GM21367 (cell line): ENCODE data around the gene RPS8.
"Not testable (repeated sequence)": the region's sequence is repeated elsewhere in the genome, so short reads cannot be mapped to it uniquely, and the experiment has no call there.

Source experiments
- ATAC-seq: cut with Tn5 transposase; IDR thresholded peaks from one replicate; pipeline ENCODE4 v1.9.1; 2021; ENCODE audit not compliant: unreplicated experiment

The RPS8 gene

DNA sequence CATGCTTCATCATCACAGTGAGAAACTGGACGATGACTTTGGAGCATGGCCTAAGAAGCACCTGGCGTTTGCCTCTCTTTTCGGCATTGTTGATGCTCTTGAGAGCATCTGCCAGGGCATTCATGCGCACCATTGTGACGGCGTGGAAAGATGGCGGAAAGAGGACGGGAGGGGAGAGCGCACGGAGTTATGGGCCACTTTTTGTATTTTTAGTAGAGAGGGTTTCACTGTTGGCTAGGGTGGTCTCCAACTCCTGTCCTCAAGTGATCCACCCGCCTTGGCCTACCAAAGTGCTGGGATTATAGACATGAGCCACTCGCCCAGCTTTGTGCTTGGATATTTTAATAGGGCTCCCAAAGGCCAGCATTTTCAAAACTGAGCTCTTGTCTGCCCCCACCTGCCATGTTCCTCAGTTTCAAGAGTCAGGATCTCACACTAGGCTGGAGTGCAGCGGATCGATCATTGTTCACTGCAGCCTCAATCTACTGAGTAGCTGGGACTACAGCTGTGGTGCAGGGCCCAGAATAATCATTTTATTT, 5.3 kb downstream of the RPS8 start:
- ATAC-seq = no peak

DNA sequence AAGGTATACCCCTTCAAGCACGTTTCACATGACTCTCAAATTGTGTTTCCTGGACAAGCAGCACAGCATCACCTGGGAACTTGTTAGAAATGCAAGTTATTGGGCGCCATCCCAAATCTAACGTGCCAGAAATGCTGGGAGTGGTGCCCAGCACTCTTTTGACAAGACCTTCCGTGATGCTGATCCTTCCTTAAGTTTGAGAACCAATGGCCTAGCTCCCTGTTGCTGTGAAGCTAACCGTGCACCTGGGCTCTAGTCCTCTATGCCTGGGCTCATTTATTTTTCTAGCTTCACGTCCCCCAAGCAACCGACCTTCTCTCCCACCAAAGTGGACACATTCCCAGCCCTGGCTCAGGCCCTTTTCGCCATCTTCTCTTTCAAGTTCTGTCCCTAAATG, 8.4 kb downstream of the RPS8 start:
- ATAC-seq = no peak

DNA sequence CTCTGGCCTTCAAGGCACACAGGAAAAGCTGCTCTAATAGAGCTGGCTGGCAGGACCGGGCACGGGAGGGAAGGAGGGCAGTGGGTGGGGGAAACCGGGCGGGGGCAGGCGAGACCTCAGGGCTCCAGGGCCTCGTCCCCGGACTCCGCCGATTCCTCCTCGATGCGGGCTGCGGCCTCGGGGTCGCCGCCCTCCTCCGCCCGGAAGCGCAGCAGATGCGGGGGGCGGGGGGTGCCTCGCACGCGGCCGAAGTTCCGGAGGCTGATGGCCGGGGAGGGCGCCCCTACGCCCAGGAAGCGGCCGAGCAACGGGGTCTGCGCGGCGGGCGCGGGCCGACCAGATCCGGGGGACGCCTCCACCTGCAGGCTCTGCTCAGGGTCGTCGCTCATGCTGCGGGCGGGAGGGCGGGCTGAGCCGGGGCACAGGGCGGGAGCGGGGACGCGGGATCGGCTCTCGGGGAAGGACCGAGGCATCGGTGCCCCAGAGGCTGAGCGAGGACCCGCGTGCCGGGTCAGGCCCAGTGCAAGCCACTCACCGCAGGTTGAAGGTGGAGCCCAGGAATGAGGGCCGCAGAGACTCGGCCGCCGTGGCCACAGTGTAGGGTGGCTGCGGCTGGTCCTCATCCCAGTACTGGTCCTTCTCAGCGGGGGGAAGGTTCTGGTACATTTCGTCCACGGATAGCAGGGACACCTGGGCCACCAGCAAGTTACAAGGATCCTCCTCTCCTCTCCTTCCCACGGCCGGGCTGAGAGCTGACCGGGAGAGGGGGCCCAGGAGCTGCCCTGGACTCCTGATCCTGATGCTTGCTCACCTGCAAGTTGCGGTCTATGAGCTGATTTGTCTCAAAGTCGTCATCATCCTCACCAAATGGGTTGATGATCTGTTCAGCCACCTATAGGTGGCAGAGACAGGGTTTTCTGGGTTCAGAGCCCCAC, 9.0 kb downstream of the RPS8 start:
- ATAC-seq = no peak

GRCh38 chr1:44785029-44785380, 9.7 kb downstream of the RPS8 start:
- ATAC-seq = no peak

GRCh38 chr1:44785501-44786137, 10.3 kb downstream of the RPS8 start:
- no peak for ATAC-seq

DNA sequence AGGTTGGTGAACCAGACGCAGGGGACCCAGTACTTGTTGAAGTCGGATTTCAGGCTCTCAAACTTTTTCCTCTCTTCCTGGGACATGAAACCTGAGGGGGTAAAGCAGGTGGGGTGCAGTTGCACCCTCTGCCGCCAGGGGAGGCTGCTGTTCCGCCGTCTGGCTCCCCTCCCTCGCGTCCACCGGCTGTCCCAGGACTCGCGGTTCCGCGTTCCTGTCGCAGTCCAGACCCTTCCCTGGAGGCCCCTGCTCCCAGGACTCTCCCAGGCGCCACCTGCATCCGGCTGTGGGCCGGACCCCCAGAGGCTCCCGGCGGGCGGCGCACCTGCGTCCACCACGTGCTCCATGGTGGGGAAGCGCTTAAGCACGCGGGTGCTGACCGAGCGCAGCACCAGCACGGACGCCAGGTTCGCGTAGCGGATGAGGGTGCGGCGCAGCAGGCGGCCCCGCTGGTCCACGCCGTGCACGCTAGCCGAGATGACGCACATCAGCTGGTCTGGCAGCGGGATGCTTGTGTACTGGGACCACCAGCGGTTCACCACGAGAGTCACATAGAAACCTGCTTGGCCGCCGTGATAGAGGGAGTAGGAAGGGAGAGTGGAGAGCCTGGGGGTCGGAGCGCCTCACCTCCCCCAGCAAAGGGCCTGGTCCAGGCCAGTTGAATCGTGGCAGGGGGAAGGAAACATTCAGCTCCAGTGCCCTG, 10.9 kb downstream of the RPS8 start:
- ATAC-seq = peak; percentile 36

GRCh38 chr1:44786841-44787426, 11.6 kb downstream of the RPS8 start:
- no peak for ATAC-seq

- ATAC-seq = no peak
These were observed 12.2 kb downstream of the RPS8 start for GRCh38 chr1:44787506-44787905.

GRCh38 chr1:44788120-44788860, 12.9 kb downstream of the RPS8 start, which contains the start of gene BEST4:
BEST4 (minus strand) TSS chr1:44788170; CDS start chr1:44787705, 465 bp downstream.
- no peak for ATAC-seq

DNA sequence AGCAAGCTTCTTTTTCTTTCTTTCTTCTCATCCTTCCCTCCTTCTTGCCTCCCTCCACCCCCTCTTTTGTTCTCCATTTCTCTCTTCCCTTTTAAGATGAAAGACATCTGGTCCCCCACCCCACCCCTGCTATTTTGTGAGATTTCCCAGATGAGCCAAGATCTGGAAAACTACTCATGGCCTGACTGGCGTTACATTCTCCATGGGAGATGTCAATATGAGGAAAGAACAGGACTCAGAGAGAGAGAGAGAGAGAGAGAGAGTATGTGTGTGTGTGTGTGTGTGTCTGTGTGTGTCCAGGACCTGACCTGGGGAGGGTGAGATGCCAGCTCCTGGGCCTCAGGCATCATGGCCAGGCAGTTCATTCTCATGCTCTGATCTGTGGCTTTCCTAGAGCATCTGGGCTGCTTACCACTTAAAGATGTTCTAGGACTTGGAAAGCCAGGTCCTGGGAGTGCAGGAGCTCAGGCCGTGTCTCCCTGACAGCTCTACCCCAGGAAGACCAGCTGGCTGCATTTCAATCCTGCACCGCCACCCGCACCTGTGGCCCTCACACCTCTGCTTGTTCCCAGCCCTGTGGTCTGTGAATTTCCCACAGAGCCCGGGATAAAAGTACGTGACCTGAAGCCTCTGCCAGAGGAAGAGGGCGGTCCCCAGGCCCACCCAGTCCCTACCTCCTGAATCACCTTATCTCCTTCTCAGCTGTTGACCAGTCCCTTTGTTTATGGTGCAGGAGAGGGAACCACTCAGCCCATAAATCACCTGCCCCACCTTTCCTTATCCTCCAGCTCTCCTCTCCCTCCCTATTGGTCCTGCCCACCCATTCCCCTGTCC, 15.8 kb downstream of the RPS8 start:
- no peak for ATAC-seq

DNA sequence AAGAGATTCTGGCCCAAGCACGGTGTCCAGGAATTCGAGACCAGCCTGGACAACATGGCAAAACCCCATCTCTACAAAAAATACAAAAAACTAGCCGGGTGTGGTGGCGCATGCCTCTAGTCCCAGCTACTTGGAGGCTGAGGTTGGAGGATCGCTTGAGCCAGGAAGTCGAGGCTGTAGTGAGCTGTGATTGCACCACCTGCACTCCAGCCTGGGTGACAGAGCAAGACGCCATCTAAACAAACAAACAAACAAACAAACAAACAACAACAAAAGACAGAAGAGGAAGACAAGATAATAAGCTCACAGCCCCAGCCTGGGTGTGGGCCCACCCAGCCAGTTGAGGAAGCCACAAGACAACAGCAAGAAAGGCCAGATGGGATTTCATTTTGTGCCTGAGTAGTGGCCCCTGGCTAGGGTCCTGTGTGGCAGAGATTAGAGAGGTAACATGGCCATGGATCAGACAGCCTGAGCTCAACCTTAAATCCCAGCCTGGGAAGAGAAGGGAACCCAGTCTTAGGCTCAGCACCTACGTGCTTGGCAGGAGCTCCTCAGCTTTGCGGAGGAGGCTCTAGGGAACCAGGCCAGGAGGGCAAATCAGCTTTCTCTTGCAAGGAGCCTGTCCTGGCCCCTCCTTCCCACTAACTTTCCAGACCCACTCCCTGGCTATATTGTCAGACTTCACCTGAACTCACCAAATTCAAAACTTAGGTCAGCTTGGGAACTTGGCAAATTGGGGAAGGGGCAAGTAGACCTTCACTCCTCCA, 17.6 kb downstream of the RPS8 start:
- no peak for ATAC-seq

GRCh38 chr1:44797886-44798285, 22.5 kb downstream of the RPS8 start:
- ATAC-seq = not testable (repeated sequence)

GRCh38 chr1:44798481-44799365, 23.4 kb downstream of the RPS8 start:
- no peak for ATAC-seq

- ATAC-seq = peak; percentile 80
These were observed 24.6 kb downstream of the RPS8 start, which contains the start of gene PLK3 for GRCh38 chr1:44799770-44800584. PLK3 (plus strand) TSS chr1:44800377; CDS start chr1:44800464, 87 bp downstream.

DNA sequence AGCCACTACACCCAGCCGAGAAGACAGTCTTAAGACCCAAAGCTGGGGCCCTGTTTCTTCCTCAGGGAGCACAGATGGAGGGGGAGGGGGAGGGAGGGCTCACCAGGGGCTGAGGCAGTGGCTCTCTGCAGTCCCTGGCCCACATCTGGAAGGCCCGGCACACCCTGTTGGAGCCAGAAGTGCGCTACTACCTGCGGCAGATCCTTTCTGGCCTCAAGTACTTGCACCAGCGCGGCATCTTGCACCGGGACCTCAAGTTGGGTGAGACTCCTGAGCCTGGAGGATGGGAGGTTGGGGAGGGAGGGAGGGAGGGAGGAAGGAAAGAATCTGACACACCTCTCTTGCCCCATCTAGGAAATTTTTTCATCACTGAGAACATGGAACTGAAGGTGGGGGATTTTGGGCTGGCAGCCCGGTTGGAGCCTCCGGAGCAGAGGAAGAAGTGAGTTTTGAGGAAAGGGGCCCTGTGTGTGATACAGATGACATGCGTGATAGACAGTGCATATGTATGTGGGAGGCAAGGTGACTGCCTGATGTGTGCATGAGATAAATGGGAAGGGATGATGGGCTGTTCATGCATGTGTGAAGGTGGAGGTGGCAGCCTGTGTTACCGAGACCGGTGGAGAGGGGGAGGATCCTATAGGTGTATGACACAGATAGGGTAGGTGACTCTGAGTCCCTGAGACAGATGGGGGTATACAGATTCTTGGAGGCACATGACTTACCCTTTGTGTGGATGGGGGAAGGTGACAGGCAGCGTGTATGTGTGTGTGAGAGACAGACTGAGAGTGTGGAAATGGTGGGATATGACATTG, 26.4 kb downstream of the RPS8 start:
- ATAC-seq = no peak
